B cell (primary cell): ENCODE results near the gene NFAT5. TPM values are rescaled to one million over a fixed set of nuclear protein-coding genes. Genes with fewer than 3 reads are reported as not detected.

Experiments used
- ATAC-seq: fragments of 200-7000 bp; cut with Tn5 transposase; one replicate; pipeline ENCODE4 v1.10.0; 2021; ENCODE audit warnings: low read depth, mild to moderate bottlenecking, moderate number of reproducible peaks, moderate library complexity
- CTCF ChIA-PET: fragments of 350-600 bp; sonication (Branson Sonifier 250); formaldehyde crosslinking; loops from one replicate; lab custom pipeline; 2021; ENCODE audit warnings: antibody characterized with exemption, inconsistent platforms; lab: Charles Lee
- POLR2A ChIA-PET: fragments of 350-600 bp; sonication (Branson Sonifier 250); formaldehyde crosslinking; loops from one replicate; lab custom pipeline; 2021; ENCODE audit warnings: antibody characterized with exemption; lab: Charles Lee
- DNase-seq: peaks from one replicate; pipeline ENCODE4 v3.0.0; 2013
- H2AFZ ChIP-seq: 2 replicates; pipeline ENCODE4 v1.6.1; 2012; ENCODE audit warnings: mild to moderate bottlenecking, low read depth, low read length; ENCODE audit not compliant: insufficient read depth, poor library complexity, severe bottlenecking
- H3K27ac ChIP-seq, 2 donors: 1 replicate in 1 of 2; 2 replicates in 1 of 2; pipeline ENCODE4 v1.5.1; 2012 to 2013; ENCODE audit warnings: low read length in 2 of 2, mild to moderate bottlenecking in 2 of 2, moderate library complexity in 1 of 2
- H3K27me3 ChIP-seq, 4 experiments: fragments of 200-600 bp in 1 of 4; sonication (generic) in 1 of 4; replicated peaks in 1 of 4; 1 replicate in 2 of 4; 2 replicates in 2 of 4; pipeline versions ENCODE4 v1.6.1 to v1.7.0; 2013 to 2016; ENCODE audit warnings: low read length in 3 of 4, mild to moderate bottlenecking in 2 of 4, mixed read lengths in 1 of 4, moderate library complexity in 1 of 4; ENCODE audit not compliant: insufficient read depth in 4 of 4, control insufficient read depth in 3 of 4; ENCODE audit errors: control extremely low read depth in 1 of 4
- H3K36me3 ChIP-seq, 2 experiments: replicated peaks in 1 of 2; 1 replicate in 1 of 2; 2 replicates in 1 of 2; pipeline versions ENCODE4 v1.6.1 to v1.7.1; 2013; ENCODE audit warnings: low read length in 1 of 2; ENCODE audit not compliant: insufficient read depth in 2 of 2, control insufficient read depth in 1 of 2; ENCODE audit errors: control extremely low read depth in 1 of 2, extremely low read depth in 1 of 2
- H3K4me1 ChIP-seq, 2 donors: fragments of 200-600 bp in 1 of 2; sonication (generic) in 1 of 2; 1 replicate in 1 of 2; 2 replicates in 1 of 2; pipeline versions ENCODE4 v1.5.1 to v1.6.1; 2013 to 2017; ENCODE audit warnings: low read length in 2 of 2; ENCODE audit not compliant: control insufficient read depth in 2 of 2, insufficient read depth in 2 of 2
- H3K4me2 ChIP-seq: replicated peaks from 2 replicates; pipeline ENCODE3; 2012; ENCODE audit warnings: mild to moderate bottlenecking, low read depth, low read length; ENCODE audit not compliant: poor library complexity, severe bottlenecking
- H3K4me3 ChIP-seq, 5 experiments: fragments of 200-600 bp in 1 of 5; sonication (generic) in 1 of 5; 1 replicate in 3 of 5; 2 replicates in 2 of 5; pipeline versions ENCODE4 v1.5.1 to v1.7.0; 2011 to 2016; ENCODE audit warnings: low read length in 4 of 5, mild to moderate bottlenecking in 4 of 5, low read depth in 2 of 5, control low read depth in 1 of 5, moderate library complexity in 1 of 5; ENCODE audit not compliant: insufficient read depth in 1 of 5; ENCODE audit errors: control extremely low read depth in 1 of 5, extremely low read depth in 1 of 5
- H3K79me2 ChIP-seq: fragments of 200-600 bp; sonication (generic); one replicate; pipeline ENCODE4 v1.6.0; 2016; ENCODE audit warnings: low read length; ENCODE audit not compliant: control insufficient read depth, insufficient read depth
- H3K9ac ChIP-seq: fragments of 200-600 bp; sonication (generic); 2 replicates; pipeline ENCODE4 v1.6.1; 2017; ENCODE audit warnings: mild to moderate bottlenecking, low read length, moderate library complexity
- H3K9me3 ChIP-seq, 3 donors: one replicate each; pipeline versions ENCODE4 v1.6.1 to v1.7.1; 2013; ENCODE audit warnings: low read length in 2 of 3; ENCODE audit not compliant: control insufficient read depth in 2 of 3, insufficient read depth in 1 of 3; ENCODE audit errors: control extremely low read depth in 1 of 3
- H4K20me1 ChIP-seq: 2 replicates; pipeline ENCODE4 v1.6.0; 2012; ENCODE audit warnings: mild to moderate bottlenecking, low read length; ENCODE audit not compliant: insufficient read depth, control insufficient read depth, poor library complexity, severe bottlenecking
- H3K27ac Mint-ChIP-seq: one replicate; pipeline ENCODE4 v1.8.0; 2021; ENCODE audit warnings: mixed read lengths
- H3K27me3 Mint-ChIP-seq: one replicate; pipeline ENCODE4 v1.8.0; 2021; ENCODE audit warnings: mixed read lengths
- H3K4me1 Mint-ChIP-seq: one replicate; pipeline ENCODE4 v1.8.0; 2021; ENCODE audit warnings: mixed read lengths
- H3K4me3 Mint-ChIP-seq: one replicate; pipeline ENCODE4 v1.8.0; 2021; ENCODE audit warnings: mixed read lengths
- H3K9me3 Mint-ChIP-seq: one replicate; pipeline ENCODE4 v1.8.0; 2022; ENCODE audit warnings: mixed read lengths; ENCODE audit not compliant: insufficient read depth
- CTCF ChIP-seq: fragments of 200-600 bp; IDR thresholded peaks from one replicate; pipeline ENCODE4 v1.8.0; 2022; ENCODE audit warnings: antibody characterized with exemption, mild to moderate bottlenecking
- EZH2 ChIP-seq: IDR thresholded peaks from 2 replicates; pipeline ENCODE4 v1.6.1; 2012; ENCODE audit warnings: borderline replicate concordance, low read depth, mild to moderate bottlenecking, moderate library complexity, low read length; ENCODE audit not compliant: insufficient read depth, poor library complexity, severe bottlenecking
- WGBS: methylation state at CpG from one replicate; pipeline ENCODE4 v1.1.5; 2013; ENCODE audit warnings: missing lambda C conversion rate; ENCODE audit not compliant: insufficient coverage; 5-methylcytosine and 5-hydroxymethylcytosine counted together
- intact Hi-C: fragments of 100-400 bp; cut with micrococcal nuclease; formaldehyde crosslinking; loops from one replicate; pipeline ENCODE4 v1.10.0; 2022
- polyA plus RNA-seq: library from polyadenylated mRNA; depleted of rRNA; stranded (reverse); fragments of >200 nt; gene quantifications from 2 replicates; pipeline ENCODE4 v1.2.3, GENCODE V29; 2012
- total RNA-seq, 2 donors: library from RNA; stranded (reverse); fragments of 120-200 nt in 1 of 2; gene quantifications; 1 replicate in 1 of 2; 2 replicates in 1 of 2; pipeline versions ENCODE4 v1.2.3 to v1.2.4, GENCODE V29; 2013 to 2022

NFAT5 gene
- total and polyA plus RNA-seq, 2 donors (not counting 1 experiment from before 2014, with no cell fraction given), result 6.3 to 50.0 TPM

GRCh38 chr16:69651217-69651616 lies 85.5 kb downstream of the NFAT5 start:
- H3K36me3 ChIP-seq, result peaks cover 16 to 40% of the 10 kb centered on the region in 2 experiments
- H3K9me3 ChIP-seq, result no peaks in the 10 kb centered on the region
- POLR2A ChIA-PET, result no interaction called here
- DNase-seq, result no peak
- intact Hi-C loops, result no loop called here
- H3K4me1 ChIP-seq, result no peaks in the 10 kb centered on the region
- H3K9ac ChIP-seq, result no peak overlapping the region
- H3K4me1 Mint-ChIP-seq, result no peaks in the 10 kb centered on the region
- no peak overlapping the region for H3K4me2 ChIP-seq
- H3K4me3 Mint-ChIP-seq, result no peak overlapping the region
- no peak overlapping the region for H3K4me3 ChIP-seq
- no peak for ATAC-seq
- no peaks in the 10 kb centered on the region for H3K27me3 ChIP-seq
- no peak overlapping the region for H3K27ac ChIP-seq
- no peaks in the 10 kb centered on the region for H3K79me2 ChIP-seq
- no peaks in the 10 kb centered on the region for H4K20me1 ChIP-seq
- H2AFZ ChIP-seq, result no peak overlapping the region
- H3K27ac Mint-ChIP-seq, result no peak overlapping the region
- CTCF ChIA-PET, result interaction anchor here (0.7 kb wide), 2 partner anchors 98 to 186 kb away, joined by 3 to 4 read pairs; no protein-coding TSS in a partner anchor
- H3K9me3 Mint-ChIP-seq, result no peaks in the 10 kb centered on the region
- TF ChIP-seq EZH2, result no peak
- TF ChIP-seq CTCF, result no peak
- 100% methylated on average over 2 of the region's 2 CpGs for whole genome bisulfite sequencing
- H3K27me3 Mint-ChIP-seq, result no peaks in the 10 kb centered on the region

GRCh38 chr16:69654280-69654931 lies 88.6 kb downstream of the NFAT5 start:
- Histone ChIP-seq H3K27me3 (no peaks in the 10 kb centered on the region), H3K4me2 (no peak overlapping the region), H3K9me3 (no peaks in the 10 kb centered on the region), H3K4me1 (no peaks in the 10 kb centered on the region), H3K79me2 (no peaks in the 10 kb centered on the region), H3K36me3 (peaks cover 7 to 37% of the 10 kb centered on the region in 2 experiments), H3K9ac (no peak overlapping the region), H3K27ac (no peak overlapping the region), H3K4me3 (no peak overlapping the region), H4K20me1 (no peaks in the 10 kb centered on the region), H2AFZ (no peak overlapping the region)
- no peak for ATAC-seq
- H3K4me1 Mint-ChIP-seq, result no peaks in the 10 kb centered on the region
- WGBS, result no CpG with 5 or more reads among the region's 3 CpGs
- intact Hi-C loops, result no loop called here
- no peaks in the 10 kb centered on the region for H3K27me3 Mint-ChIP-seq
- ChIA-PET POLR2A (no interaction called here), CTCF (interaction anchor here (0.9 kb wide), 1 partner anchor 258 kb away, joined by 3 read pairs; no protein-coding TSS in a partner anchor)
- no peak for DNase-seq
- TF ChIP-seq EZH2 (no peak), CTCF (no peak)
- H3K4me3 Mint-ChIP-seq, result no peak overlapping the region
- no peaks in the 10 kb centered on the region for H3K9me3 Mint-ChIP-seq
- no peak overlapping the region for H3K27ac Mint-ChIP-seq
